Measurements from ENCODE around the gene DIDO1.

Gene DIDO1

DNA sequence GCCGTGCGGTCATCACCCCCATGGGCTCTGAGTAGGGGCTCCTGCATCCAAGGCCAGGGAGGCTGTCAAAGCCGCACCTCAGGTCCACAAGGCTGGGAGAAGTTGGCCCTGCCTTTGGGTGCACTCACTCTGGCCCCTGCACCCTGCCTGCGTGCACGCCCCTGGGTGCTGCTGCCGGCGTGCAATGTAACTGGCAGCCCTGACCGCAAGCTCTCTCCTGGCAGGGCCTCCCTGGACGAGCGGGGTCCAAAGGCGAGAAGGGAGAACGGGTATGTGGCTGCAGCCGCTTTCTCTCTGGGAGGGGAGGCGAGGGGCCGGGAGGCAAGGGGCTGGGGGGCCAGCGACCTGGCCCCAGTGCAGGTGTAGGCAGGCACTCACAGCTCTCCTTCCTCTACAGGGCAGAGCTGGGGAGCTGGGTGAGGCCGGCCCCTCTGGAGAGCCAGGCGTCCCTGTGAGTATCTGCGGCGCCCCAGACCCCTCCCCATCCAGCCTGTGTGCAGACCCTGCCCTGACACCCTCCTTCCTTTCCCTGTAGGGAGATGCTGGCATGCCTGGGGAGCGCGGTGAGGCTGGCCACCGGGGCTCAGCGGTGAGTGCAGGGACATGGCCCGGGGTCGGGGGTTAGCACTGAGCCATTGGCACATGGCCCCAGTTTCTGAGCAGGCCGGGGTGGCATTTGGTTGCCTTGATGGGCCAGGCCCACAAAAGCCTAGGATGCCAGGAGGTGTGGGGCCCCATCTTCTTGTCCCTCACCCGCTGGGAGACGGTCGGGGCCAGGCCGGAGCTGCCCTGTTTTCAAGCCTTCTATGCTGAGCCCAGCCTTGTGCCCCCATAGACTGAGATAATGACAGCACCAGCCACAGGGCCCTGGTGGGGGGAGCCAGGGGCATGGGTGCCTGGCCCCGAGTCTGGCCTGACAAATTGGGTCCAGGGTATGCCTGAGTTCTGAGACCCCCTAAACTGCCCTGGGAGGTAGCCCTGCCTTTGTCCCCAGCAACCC lies 96.8 kb downstream of the DIDO1 start:
- peak; percentile 30 for DNase-seq

- peak; percentile 34 for DNase-seq
Measured at GRCh38 chr20:62828511-62829230, 97.6 kb downstream of the DIDO1 start.

GRCh38 chr20:62828051-62828450 lies 98.3 kb downstream of the DIDO1 start:
- DNase-seq, result no peak

Data from left hindlimb (tissue), 1 donor.